NCI-H1105 treated with DMSO at 0.1 percent for 48 hours (cell line): Measurements from ENCODE around the gene GNL1.
"Not testable (repeated sequence)": the region's sequence is repeated elsewhere in the genome, so short reads cannot be mapped to it uniquely, and the experiment has no call there.

ENCODE experiments used
- DNase-seq: peaks from one replicate; lab custom pipeline; 2025; lab: John Stamatoyannopoulos, UW

The GNL1 gene

GRCh38 chr6:30529349-30529875 is 26.9 kb downstream of the GNL1 start:
- DNase-seq = not testable (repeated sequence)

DNA sequence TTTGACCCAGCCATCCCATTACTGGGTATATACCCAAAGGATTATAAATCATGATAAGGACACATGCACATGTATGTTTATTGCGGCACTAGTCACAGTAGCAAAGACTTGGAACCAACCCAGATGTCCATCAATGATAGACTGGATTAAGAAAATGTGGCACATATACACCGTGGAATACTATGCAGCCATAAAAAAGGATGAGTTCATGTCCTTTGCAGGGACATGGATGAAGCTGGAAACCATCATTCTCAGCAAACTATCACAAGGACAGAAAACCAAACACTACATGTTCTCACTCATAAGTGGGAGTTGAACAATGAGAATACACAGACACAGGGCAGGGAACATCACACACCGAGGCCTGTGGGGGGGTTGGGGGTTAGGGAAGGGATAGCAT is 29.8 kb downstream of the GNL1 start:
- DNase-seq = not testable (repeated sequence)

GRCh38 chr6:30521952-30522351 is 34.3 kb downstream of the GNL1 start:
- not testable (repeated sequence) for DNase-seq

DNA sequence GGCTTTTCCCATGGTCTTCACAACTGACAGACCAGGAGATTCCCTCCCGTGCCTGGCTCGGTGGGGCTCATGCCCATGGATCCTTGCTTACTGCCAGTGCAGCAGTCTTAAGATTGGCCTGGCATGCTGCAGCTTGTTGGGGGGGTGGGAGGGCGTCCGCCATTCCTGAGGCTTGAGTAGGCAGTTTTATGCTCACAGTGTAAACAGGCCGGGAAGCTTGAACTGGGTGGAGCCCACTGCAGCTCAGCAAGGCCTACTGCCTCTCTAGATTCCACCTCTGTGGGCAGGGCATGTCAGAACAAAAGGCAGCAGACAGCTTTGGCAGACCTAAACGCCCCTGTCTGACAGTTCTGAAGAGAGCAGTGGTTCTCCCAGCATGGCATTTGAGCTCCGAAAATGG is 35.2 kb downstream of the GNL1 start:
- not testable (repeated sequence) for DNase-seq

GRCh38 chr6:30520522-30520921 is 35.8 kb downstream of the GNL1 start:
- no peak for DNase-seq

- DNase-seq = not testable (repeated sequence)
Observed at GRCh38 chr6:30518505-30519145, 37.7 kb downstream of the GNL1 start.

GRCh38 chr6:30517767-30518504 is 38.4 kb downstream of the GNL1 start:
- not testable (repeated sequence) for DNase-seq

DNA sequence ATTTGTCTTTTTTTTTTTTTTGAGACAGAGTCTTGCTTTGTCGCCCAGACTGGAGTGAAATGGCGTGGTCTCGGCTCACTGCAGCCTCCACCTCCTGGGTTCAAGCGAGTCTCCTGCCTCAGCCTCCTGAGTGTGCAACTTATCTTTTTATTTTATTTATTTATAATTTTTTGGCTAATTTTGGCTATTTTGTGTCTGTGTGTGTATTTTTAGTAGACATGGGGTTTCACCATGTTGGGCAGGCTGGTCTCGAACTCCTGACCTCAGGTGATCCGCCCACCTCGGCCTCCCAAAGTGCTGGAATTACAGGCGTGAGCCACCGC is 39.6 kb downstream of the GNL1 start:
- DNase-seq = not testable (repeated sequence)

GRCh38 chr6:30515944-30516753 is 40.1 kb downstream of the GNL1 start:
- no peak for DNase-seq

DNA sequence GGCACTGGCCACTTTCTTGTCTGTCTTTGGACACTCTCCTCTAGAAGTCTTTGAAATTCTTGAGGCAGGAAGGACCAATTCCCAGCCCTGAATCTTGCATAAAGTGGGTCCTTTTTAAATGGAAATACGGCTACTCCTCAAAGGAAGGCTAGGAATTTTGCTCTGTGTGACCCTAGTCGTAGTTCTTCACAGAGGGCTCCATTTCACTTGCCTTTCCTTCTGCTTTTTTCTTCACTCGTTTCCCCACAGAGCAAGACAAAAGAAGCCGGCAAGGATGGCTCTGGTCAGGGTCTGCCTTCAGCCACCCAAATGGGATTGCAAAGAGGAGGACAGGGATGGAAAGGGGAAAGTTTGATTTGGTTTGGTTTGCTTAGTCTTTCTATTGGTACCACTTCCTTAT is 41.2 kb downstream of the GNL1 start:
- no peak for DNase-seq

DNA sequence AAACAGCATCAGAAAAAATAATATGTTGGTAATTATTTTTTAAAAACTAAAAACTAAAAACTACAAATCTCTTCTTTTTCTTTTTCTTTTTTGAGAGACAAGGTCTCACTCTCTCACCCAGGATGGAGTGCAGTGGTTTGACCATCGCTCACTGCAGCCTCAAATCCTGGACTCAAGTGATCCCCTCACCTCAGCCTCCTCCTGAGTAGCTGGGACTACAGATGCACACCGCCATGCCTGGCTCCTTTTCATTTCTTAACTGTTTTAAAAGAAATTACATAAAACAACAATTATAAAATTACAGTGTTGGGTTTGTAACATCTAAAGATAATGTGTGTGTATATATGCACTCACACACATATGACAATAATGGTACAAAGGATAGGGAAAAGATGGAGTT is 42.8 kb downstream of the GNL1 start:
- DNase-seq = no peak

DNA sequence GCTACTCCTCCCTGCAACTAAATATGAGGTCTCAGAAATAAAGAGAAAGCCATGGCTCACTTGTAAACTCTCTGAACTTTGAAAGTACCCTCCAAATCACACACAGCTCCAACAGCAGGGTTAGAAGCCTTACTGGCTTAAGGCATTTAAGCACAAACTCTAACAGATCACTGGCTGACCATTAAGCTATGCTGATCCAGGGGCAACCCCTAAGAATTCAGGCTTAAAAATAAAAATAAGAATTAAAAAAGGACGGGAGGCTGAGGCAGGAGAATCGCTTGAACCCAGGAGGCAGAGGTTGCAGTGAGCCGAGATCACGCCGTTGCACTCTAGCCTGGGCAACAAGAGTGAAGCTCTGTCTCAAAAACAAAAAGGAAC is 45.1 kb downstream of the GNL1 start:
- DNase-seq = no peak

GRCh38 chr6:30510419-30511168 is 45.7 kb downstream of the GNL1 start:
- DNase-seq = no peak

GRCh38 chr6:30508890-30509736 is 47.2 kb downstream of the GNL1 start:
- DNase-seq = no peak

GRCh38 chr6:30507849-30508827 is 48.2 kb downstream of the GNL1 start:
- DNase-seq = no peak

- no peak for DNase-seq
Observed at GRCh38 chr6:30500421-30501355, 55.6 kb downstream of the GNL1 start.

- not testable (repeated sequence) for DNase-seq
Observed at GRCh38 chr6:30498705-30499104, 57.6 kb downstream of the GNL1 start.

DNA sequence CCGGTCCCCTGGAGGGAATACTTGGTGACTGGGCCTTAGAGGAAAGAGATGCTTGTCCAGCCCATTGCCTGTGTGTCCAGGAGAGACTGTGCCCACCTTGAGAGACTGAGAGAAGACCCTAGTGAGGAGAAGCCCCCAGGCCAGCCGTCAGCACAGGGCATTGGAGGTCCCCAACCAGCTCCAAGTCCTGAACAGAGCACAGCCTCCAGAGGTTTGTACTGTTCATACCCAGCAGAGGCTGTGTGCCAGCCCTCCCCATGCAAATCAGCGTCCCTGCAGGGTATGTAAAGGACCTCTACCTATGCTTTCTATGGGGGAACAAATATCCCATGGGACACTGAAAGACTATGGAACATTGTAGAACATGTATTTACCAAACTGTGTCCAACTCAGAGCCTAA is 58.6 kb downstream of the GNL1 start:
- no peak for DNase-seq

DNA sequence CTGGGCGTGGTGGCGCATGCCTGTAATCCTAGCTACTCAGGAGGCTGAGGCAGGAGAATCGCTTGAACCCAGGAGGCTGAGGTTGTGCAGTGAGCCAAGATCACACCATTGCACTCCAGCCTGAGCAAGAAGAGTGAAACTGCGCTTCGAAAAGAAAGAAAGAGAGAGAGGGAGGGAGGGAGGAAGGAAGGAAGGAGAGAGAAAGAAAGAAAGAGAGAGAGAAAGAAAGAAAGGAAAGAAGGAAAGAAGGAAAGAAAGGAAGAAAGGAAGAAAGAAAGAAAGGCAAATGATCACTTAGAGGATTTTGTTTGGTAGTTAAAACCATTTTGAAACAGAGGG is 59.1 kb downstream of the GNL1 start:
- not testable (repeated sequence) for DNase-seq
